Natural killer cell (primary cell): ENCODE measurements around the gene CYP4X1. TPM values are rescaled to one million over a fixed set of nuclear protein-coding genes. Genes with fewer than 3 reads are reported as not detected.
"Not testable (repeated sequence)": the region's sequence is repeated elsewhere in the genome, so short reads cannot be mapped to it uniquely, and the experiment has no call there.

Experiments
- ATAC-seq, 3 donors: fragments of 150-1000 bp in 2 of 3; fragments of 200-7000 bp in 1 of 3; cut with Tn5 transposase; 1 replicate in 1 of 3; 2 replicates in 2 of 3; pipeline ENCODE4 v1.10.0; 2021; ENCODE audit warnings: mild to moderate bottlenecking in 2 of 3, moderate library complexity in 2 of 3
- DNase-seq, 2 donors: peaks; one replicate each; pipeline versions ENCODE4 v3.0.0 to v3.0.0-alpha.2; 2013 to 2021; ENCODE audit warnings: mixed read lengths in 1 of 2
- H3K27ac ChIP-seq: one replicate; pipeline ENCODE4 v1.5.1; 2013; ENCODE audit warnings: mild to moderate bottlenecking, low read length
- H3K27me3 ChIP-seq: one replicate; pipeline ENCODE4 v1.6.1; 2013; ENCODE audit warnings: low read length; ENCODE audit not compliant: control insufficient read depth, insufficient read depth
- H3K36me3 ChIP-seq: one replicate; pipeline ENCODE4 v1.6.1; 2013; ENCODE audit warnings: low read length; ENCODE audit not compliant: control insufficient read depth, insufficient read depth
- H3K4me1 ChIP-seq: one replicate; pipeline ENCODE4 v1.6.1; 2013; ENCODE audit warnings: low read length; ENCODE audit not compliant: control insufficient read depth, insufficient read depth
- H3K4me3 ChIP-seq: one replicate; pipeline ENCODE4 v1.5.1; 2013; ENCODE audit warnings: low read length
- H3K9me3 ChIP-seq: one replicate; pipeline ENCODE4 v1.6.1; 2013; ENCODE audit warnings: low read length; ENCODE audit not compliant: control insufficient read depth, insufficient read depth
- H3K27ac Mint-ChIP-seq, 2 donors: one replicate each; pipeline ENCODE4 v1.8.0; 2022; ENCODE audit warnings: mild to moderate bottlenecking in 2 of 2, mixed read lengths in 2 of 2, moderate library complexity in 1 of 2
- H3K27me3 Mint-ChIP-seq, 2 donors: one replicate each; pipeline ENCODE4 v1.8.0; 2022; ENCODE audit warnings: low read depth in 2 of 2, mixed read lengths in 2 of 2
- H3K36me3 Mint-ChIP-seq: one replicate; pipeline ENCODE4 v1.8.0; 2022; ENCODE audit warnings: mixed read lengths
- H3K4me1 Mint-ChIP-seq, 2 donors: one replicate each; pipeline ENCODE4 v1.8.0; 2022; ENCODE audit warnings: mixed read lengths in 2 of 2
- H3K4me3 Mint-ChIP-seq: one replicate; pipeline ENCODE4 v1.8.0; 2022; ENCODE audit warnings: mild to moderate bottlenecking, moderate library complexity, mixed read lengths
- H3K9me3 Mint-ChIP-seq, 2 donors: one replicate each; pipeline ENCODE4 v1.8.0; 2022; ENCODE audit warnings: mixed read lengths in 2 of 2
- CTCF ChIP-seq: fragments of 200-600 bp; IDR thresholded peaks from one replicate; pipeline ENCODE4 v1.8.0; 2022; ENCODE audit warnings: antibody characterized with exemption
- WGBS: methylation state at CpG from one replicate; pipeline ENCODE4 v1.1.7; 2013; ENCODE audit warnings: missing lambda C conversion rate; ENCODE audit not compliant: insufficient coverage; 5-methylcytosine and 5-hydroxymethylcytosine counted together
- intact Hi-C: fragments of 100-400 bp; cut with micrococcal nuclease; formaldehyde crosslinking; loops from one replicate; pipeline ENCODE4 v1.14.2; 2022
- total RNA-seq, 4 donors: library from RNA; stranded (reverse); fragments of 120-200 nt in 1 of 4; gene quantifications; one replicate each; pipeline versions ENCODE4 v1.2.3 to v1.2.4, GENCODE V29; 2013 to 2022

Gene CYP4X1
- total RNA-seq, 3 donors from 2014 or later (not counting 1 experiment from before 2014, with no cell fraction given) = not detected

- DNase-seq (peak in 1 of 2 donors; percentile 56), ATAC-seq (peak in 1 of 3 donors; percentile 49)
- H3K27me3 Mint-ChIP-seq, intact Hi-C loops, H3K4me1 ChIP-seq, H3K27ac ChIP-seq, H3K4me3 Mint-ChIP-seq, H3K36me3 ChIP-seq, H3K9me3 Mint-ChIP-seq, H3K4me3 ChIP-seq, H3K9me3 ChIP-seq, H3K27me3 ChIP-seq, H3K27ac Mint-ChIP-seq, H3K36me3 Mint-ChIP-seq, H3K4me1 Mint-ChIP-seq: not testable (repeated sequence)
- WGBS = 0% methylated on average over 2 of the region's 3 CpGs
- peak; percentile 51 for TF ChIP-seq CTCF
These were observed 65.9 kb downstream of the CYP4X1 start for GRCh38 chr1:47089356-47089755.

GRCh38 chr1:47091476-47091875 is 68.0 kb downstream of the CYP4X1 start:
- H3K27me3 Mint-ChIP-seq, intact Hi-C loops, H3K27ac Mint-ChIP-seq, H3K36me3 ChIP-seq, DNase-seq, H3K27ac ChIP-seq, H3K4me3 Mint-ChIP-seq, H3K4me1 Mint-ChIP-seq, H3K4me3 ChIP-seq, H3K9me3 Mint-ChIP-seq, ATAC-seq, H3K36me3 Mint-ChIP-seq, H3K9me3 ChIP-seq, H3K4me1 ChIP-seq, H3K27me3 ChIP-seq: not testable (repeated sequence)
- WGBS = no CpG with 5 or more reads among the region's 3 CpGs

Other genes starting within 250 kb of the CYP4X1 start
- not detected for gene CYP4B1, start 224.6 kb upstream of the CYP4X1 start, total RNA-seq
- not detected for gene CYP4A11, start 82.2 kb upstream of the CYP4X1 start, total RNA-seq
- not detected for gene CYP4Z1, start 43.6 kb downstream of the CYP4X1 start, total RNA-seq
- gene CYP4A22, start 113.8 kb downstream of the CYP4X1 start, total RNA-seq = not detected
- under 1 TPM in 1 of 3 donors, not detected in 2; 0.54 TPM for gene PDZK1IP1, start 166.4 kb downstream of the CYP4X1 start, total RNA-seq
- gene TAL1, start 208.6 kb downstream of the CYP4X1 start, total RNA-seq = 1 to 10 TPM in 2 of 3 donors, under 1 TPM in 1; 0.91 to 6.7 (median 3.5) TPM